NCI-H2107 treated with DMSO at 0.1 percent for 48 hours (cell line): ENCODE results near the gene ALDH3B2.

ENCODE experiments used
- DNase-seq: peaks from one replicate; lab custom pipeline; 2025; ENCODE audit not compliant: unreplicated experiment; lab: John Stamatoyannopoulos, UW

The ALDH3B2 gene

GRCh38 chr11:67615728-67616430 is 58.5 kb downstream of the ALDH3B2 start:
- DNase-seq: no peak

- no peak for DNase-seq
These were observed 59.4 kb downstream of the ALDH3B2 start for GRCh38 chr11:67614730-67615714.

GRCh38 chr11:67613960-67614715 is 60.3 kb downstream of the ALDH3B2 start:
- no peak for DNase-seq

GRCh38 chr11:67613313-67613959 is 61.0 kb downstream of the ALDH3B2 start:
- no peak for DNase-seq

DNA sequence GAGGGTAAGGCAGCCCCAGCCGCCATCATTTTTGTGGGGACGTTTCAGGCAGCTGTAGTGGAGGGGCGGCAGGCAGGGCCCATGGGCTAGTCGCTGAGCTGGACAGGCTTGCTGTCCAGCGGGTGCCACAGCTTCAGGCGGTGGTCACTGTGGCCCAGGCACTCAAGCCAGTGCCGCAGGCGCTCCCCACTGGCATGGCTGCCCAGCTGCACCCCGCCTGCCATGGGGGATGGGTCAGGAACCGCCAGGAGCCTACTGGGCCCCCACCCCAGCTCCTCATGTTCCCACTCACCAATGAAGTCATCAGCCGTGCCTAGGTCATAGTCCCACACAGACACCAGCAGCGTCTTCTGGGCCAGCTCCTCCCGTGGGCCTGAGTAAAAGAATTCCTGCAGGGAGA is 61.7 kb downstream of the ALDH3B2 start:
- DNase-seq: no peak
